ENCODE results near the gene SPECC1. TPM values are rescaled to one million over a fixed set of nuclear protein-coding genes. Genes with fewer than 3 reads are reported as not detected.
"Not testable (repeated sequence)": the region's sequence is repeated elsewhere in the genome, so short reads cannot be mapped to it uniquely, and the experiment has no call there.

SPECC1 gene
- total RNA-seq, 1 donor from 2014 or later = 13.6 TPM

DNA sequence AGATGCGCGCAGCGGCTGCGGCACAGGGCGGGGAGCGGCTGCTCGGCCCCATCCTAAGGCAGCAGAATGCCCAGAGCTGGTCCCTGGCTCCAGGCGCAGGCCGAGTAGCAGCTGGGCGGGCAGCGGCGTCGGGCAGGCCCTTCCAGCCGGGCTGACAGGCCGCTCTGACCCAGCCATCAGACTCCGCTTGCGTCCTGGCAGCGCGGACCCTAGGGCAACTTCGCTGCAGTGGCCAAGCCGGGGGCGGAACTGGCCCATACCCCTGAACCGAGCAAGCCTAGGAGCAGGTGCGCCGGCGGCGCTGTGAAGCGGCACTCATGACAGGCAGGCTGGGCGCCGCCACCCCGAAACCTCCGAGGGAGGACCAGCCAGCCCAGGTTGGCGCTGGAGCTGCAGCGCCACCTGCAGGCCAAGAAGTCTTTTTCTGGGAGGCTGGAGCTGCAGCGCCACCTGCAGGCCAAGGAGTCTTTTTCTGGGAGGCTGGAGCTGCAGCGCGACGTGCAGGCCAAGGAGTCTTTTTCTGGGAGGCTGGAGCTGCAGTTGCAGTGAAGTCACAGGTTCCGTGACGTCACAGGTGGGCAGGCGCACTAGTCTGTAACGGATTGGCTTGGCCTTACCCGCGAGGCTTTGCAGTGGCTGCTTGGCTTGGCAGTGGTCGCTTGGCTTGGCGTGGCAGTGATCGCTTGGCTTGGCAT lies 311.5 kb downstream of the SPECC1 start:
- H3K9me3 ChIP-seq (ENCODE audit: control insufficient read depth in 3 of 3, low read length in 3 of 3); H3K4me1 ChIP-seq (ENCODE audit: control insufficient read depth in 3 of 3, insufficient read depth in 3 of 3, low read length in 3 of 3); H3K4me3 ChIP-seq (ENCODE audit: low read length in 3 of 3); H3K27ac ChIP-seq (ENCODE audit: low read depth, low read length); H3K27me3 ChIP-seq (ENCODE audit: control insufficient read depth in 3 of 3, insufficient read depth in 3 of 3, low read length in 3 of 3); H3K9ac ChIP-seq (ENCODE audit: low read depth in 1 of 3, low read length in 3 of 3); H3K36me3 ChIP-seq (ENCODE audit: control insufficient read depth in 3 of 3, insufficient read depth in 3 of 3, low read length in 3 of 3): not testable (repeated sequence)

DNA sequence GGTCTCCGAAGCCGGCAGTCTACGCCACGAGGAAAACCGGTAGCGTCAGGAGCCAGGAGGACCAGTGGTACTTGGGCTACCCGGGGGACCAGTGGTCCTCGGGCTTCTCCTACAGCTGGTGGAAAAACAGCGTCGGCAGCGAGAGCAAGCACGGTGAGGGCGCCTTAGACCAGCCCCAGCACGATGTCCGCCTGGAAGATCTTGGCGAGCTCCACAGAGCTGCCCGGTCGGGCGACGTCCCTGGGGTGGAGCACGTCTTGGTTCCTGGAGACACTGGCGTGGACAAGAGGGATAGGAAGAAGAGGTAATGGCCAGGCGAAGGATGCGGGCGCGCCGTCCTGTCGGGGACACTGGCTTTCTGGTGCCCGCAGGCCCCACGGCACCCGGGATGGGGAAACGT lies 312.2 kb downstream of the SPECC1 start:
- H3K4me1 ChIP-seq (ENCODE audit: control insufficient read depth in 3 of 3, insufficient read depth in 3 of 3, low read length in 3 of 3); H3K9ac ChIP-seq (ENCODE audit: low read depth in 1 of 3, low read length in 3 of 3); H3K36me3 ChIP-seq (ENCODE audit: control insufficient read depth in 3 of 3, insufficient read depth in 3 of 3, low read length in 3 of 3); H3K4me3 ChIP-seq (ENCODE audit: low read length in 3 of 3); H3K27me3 ChIP-seq (ENCODE audit: control insufficient read depth in 3 of 3, insufficient read depth in 3 of 3, low read length in 3 of 3); H3K27ac ChIP-seq (ENCODE audit: low read depth, low read length); H3K9me3 ChIP-seq (ENCODE audit: control insufficient read depth in 3 of 3, low read length in 3 of 3): not testable (repeated sequence)

DNA sequence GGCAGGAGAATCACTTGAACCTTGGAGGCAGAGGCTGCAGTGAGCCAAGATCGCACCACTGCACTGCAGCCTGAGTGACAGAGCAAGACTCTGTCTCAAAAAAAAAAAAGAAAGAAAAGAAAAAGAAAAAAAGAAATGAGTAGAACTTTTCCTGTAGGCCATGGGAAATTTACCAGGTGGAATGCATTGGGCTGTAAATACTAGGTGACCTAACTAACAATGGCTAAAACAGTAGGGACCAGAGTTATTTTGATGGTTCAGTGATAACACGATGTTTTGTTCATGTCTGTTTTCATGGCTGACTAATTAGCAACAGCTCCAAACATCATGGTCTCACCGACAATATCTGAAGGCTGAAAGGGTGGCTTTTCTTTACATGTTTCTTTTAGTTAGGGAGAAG lies 318.6 kb downstream of the SPECC1 start:
- not testable (repeated sequence) for H3K27me3 ChIP-seq (ENCODE audit: control insufficient read depth in 3 of 3, insufficient read depth in 3 of 3, low read length in 3 of 3); H3K4me1 ChIP-seq (ENCODE audit: control insufficient read depth in 3 of 3, insufficient read depth in 3 of 3, low read length in 3 of 3); H3K36me3 ChIP-seq (ENCODE audit: control insufficient read depth in 3 of 3, insufficient read depth in 3 of 3, low read length in 3 of 3); H3K9me3 ChIP-seq (ENCODE audit: control insufficient read depth in 3 of 3, low read length in 3 of 3); H3K27ac ChIP-seq (ENCODE audit: low read depth, low read length); H3K4me3 ChIP-seq (ENCODE audit: low read length in 3 of 3); H3K9ac ChIP-seq (ENCODE audit: low read depth in 1 of 3, low read length in 3 of 3)

DNA sequence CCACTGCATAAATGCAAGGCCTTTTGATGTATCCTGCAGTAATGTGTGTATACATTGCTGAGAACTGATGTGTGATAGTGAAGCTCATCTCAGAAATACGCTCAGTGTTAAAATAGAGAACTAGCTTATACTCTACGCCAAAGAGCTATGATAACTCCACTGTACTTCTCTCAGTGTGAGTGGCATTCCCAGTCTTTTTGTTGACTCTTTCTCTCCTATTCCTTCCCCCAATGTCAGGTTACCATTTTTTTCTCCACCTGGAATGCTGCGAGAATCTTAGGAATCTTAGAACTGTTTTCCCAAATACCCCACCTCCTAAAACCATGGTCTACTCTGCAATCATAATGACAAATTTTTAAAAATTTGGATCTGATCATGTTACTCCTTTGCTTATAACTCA lies 342.2 kb downstream of the SPECC1 start:
- not testable (repeated sequence) for H3K27ac ChIP-seq (ENCODE audit: low read depth, low read length); H3K4me3 ChIP-seq (ENCODE audit: low read length in 3 of 3); H3K36me3 ChIP-seq (ENCODE audit: control insufficient read depth in 3 of 3, insufficient read depth in 3 of 3, low read length in 3 of 3); H3K9me3 ChIP-seq (ENCODE audit: control insufficient read depth in 3 of 3, low read length in 3 of 3); H3K4me1 ChIP-seq (ENCODE audit: control insufficient read depth in 3 of 3, insufficient read depth in 3 of 3, low read length in 3 of 3); H3K9ac ChIP-seq (ENCODE audit: low read depth in 1 of 3, low read length in 3 of 3); H3K27me3 ChIP-seq (ENCODE audit: control insufficient read depth in 3 of 3, insufficient read depth in 3 of 3, low read length in 3 of 3)

DNA sequence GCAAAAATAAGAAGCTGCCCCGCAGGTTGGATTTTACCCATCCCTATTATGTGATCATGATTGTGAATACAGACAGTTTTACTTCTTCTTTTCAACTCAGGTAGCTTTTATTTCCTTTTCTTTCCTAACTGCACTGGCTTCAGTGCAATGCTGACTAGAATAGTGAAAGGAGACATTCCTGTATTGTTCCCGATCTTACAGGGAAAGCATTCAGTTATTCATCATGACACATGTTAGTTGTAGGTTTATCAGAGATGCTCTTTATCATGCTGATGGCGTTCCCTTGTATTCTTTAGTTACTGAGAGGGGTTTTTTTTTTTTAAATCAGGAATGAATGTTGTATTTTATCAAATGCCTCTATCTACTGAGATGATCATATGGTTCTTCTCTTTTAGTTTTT lies 343.4 kb downstream of the SPECC1 start:
- H3K27me3 ChIP-seq (ENCODE audit: control insufficient read depth in 3 of 3, insufficient read depth in 3 of 3, low read length in 3 of 3); H3K9me3 ChIP-seq (ENCODE audit: control insufficient read depth in 3 of 3, low read length in 3 of 3); H3K4me3 ChIP-seq (ENCODE audit: low read length in 3 of 3); H3K4me1 ChIP-seq (ENCODE audit: control insufficient read depth in 3 of 3, insufficient read depth in 3 of 3, low read length in 3 of 3); H3K36me3 ChIP-seq (ENCODE audit: control insufficient read depth in 3 of 3, insufficient read depth in 3 of 3, low read length in 3 of 3); H3K27ac ChIP-seq (ENCODE audit: low read depth, low read length); H3K9ac ChIP-seq (ENCODE audit: low read depth in 1 of 3, low read length in 3 of 3): not testable (repeated sequence)

DNA sequence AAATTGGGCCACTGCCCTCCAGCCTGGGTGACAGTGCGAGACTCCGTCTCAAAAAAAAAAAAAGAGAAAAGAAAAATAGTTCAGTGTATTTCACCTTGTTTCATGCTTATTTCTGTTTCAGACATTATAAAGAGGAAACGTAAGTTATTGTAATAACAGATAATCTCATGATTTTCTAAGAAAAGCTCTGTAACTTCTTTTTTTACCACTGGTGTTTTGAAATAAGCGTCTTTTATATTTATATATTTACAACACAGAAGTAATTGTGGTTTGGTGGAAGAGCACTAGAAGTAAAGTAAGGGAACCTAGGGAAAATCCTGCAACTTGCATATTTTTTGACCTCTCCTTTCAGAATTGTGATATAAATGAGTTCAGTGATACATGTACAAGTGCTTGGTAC lies 354.7 kb downstream of the SPECC1 start:
- not testable (repeated sequence) for H3K36me3 ChIP-seq (ENCODE audit: control insufficient read depth in 3 of 3, insufficient read depth in 3 of 3, low read length in 3 of 3); H3K9me3 ChIP-seq (ENCODE audit: control insufficient read depth in 3 of 3, low read length in 3 of 3); H3K9ac ChIP-seq (ENCODE audit: low read depth in 1 of 3, low read length in 3 of 3); H3K27ac ChIP-seq (ENCODE audit: low read depth, low read length); H3K4me1 ChIP-seq (ENCODE audit: control insufficient read depth in 3 of 3, insufficient read depth in 3 of 3, low read length in 3 of 3); H3K4me3 ChIP-seq (ENCODE audit: low read length in 3 of 3); H3K27me3 ChIP-seq (ENCODE audit: control insufficient read depth in 3 of 3, insufficient read depth in 3 of 3, low read length in 3 of 3)

Small RNAs within 50 kb of the gene (small RNA-seq; reads per million reads assigned to genes)
- gene AC008088.1 (not detected), gene RNU6-1057P (not detected), gene RNU6-258P (not detected), gene RNU6-467P (not detected)

Other genes with a start within 250 kb of the SPECC1 start
- 38.6 TPM for gene ULK2, start 141.4 kb upstream of the SPECC1 start, total RNA-seq
- gene AKAP10, start 31.5 kb upstream of the SPECC1 start, total RNA-seq = 15.7 TPM

All from skeletal muscle tissue (tissue), 5 donors.